22Rv1 (cell line): ENCODE measurements around the gene TNFRSF12A.

Source experiments
- ZFX ChIP-seq: fragments of 450-650 bp; IDR thresholded peaks from 2 replicates; pipeline ENCODE4 v1.6.1; 2017; ENCODE audit warnings: antibody characterized with exemption, borderline replicate concordance
- TF ChIP-seq, protein P1 (sequence below): fragments of 450-650 bp; IDR thresholded peaks from 2 replicates; pipeline ENCODE4 v1.5.1; 2017; ENCODE audit warnings: mild to moderate bottlenecking

GRCh38 chr16:3056336-3057180 lies 36.4 kb downstream of the TNFRSF12A start:
- TF ChIP-seq, protein P1, sequence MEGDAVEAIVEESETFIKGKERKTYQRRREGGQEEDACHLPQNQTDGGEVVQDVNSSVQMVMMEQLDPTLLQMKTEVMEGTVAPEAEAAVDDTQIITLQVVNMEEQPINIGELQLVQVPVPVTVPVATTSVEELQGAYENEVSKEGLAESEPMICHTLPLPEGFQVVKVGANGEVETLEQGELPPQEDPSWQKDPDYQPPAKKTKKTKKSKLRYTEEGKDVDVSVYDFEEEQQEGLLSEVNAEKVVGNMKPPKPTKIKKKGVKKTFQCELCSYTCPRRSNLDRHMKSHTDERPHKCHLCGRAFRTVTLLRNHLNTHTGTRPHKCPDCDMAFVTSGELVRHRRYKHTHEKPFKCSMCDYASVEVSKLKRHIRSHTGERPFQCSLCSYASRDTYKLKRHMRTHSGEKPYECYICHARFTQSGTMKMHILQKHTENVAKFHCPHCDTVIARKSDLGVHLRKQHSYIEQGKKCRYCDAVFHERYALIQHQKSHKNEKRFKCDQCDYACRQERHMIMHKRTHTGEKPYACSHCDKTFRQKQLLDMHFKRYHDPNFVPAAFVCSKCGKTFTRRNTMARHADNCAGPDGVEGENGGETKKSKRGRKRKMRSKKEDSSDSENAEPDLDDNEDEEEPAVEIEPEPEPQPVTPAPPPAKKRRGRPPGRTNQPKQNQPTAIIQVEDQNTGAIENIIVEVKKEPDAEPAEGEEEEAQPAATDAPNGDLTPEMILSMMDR, result no peak
- TF ChIP-seq ZFX, result no peak
